ENCODE results near the gene RGS6. TPM values are rescaled to one million over a fixed set of nuclear protein-coding genes. Genes with fewer than 3 reads are reported as not detected.

Gene RGS6
- polyA plus RNA-seq, 1 donor: 7.6 TPM

DNA sequence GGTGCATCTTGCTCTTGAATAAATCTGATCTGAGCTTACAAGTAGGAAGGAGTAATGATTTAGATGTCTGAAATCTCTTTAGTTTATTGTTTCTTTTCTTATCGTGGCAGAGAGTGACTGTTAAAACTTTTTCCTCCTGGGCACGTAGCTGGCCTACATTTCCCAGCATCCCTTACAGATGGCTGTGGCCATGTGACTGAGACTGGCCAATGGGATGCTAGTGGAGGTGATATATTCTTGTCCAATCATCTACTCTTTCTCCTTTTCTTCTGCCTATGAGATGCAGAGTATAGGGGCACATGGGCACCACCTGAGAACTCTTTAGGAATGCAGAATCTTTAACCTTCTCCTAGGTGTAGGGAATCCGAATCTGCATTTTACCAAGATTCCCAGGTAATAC is 237.3 kb downstream of the RGS6 start:
- DNase-seq: no peak

DNA sequence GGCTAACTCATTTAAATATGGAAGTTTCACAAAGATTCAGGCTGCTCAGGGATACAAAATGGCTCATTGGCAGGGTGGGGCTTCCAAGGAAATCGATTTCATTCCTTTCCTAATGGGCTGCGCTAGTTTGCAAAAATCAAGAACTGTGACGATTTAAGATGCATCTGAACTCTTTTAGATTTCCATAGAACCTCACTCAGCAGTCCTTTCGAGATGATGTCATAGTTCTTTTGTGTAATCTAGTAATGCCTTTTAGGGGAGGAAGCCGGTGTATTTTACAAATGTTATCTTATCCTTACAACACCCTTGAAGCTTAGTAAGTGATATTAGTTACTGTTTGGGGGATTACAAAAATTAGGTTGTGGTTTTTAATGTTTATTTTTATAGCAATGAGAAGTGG is 239.8 kb downstream of the RGS6 start:
- no peak for DNase-seq

DNA sequence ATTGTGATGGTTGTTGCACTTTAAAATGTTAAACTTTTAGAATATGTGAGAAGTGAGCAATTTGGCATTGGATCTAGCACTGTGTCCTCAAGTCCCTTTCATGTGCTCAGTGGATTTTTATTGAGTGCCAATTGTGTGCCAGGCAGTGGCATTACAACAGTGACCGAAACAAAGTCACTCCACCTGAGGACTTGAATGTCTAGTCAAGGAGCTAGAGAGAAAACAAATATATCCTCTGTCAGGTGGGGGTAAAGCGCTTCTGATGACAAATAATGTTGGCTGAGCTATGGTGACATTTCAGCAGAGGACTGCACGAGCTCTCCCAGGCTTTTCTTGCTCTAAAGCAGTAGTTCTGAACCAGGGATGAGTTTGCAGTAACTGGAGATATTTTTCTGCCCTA is 240.4 kb downstream of the RGS6 start:
- no peak for DNase-seq

DNA sequence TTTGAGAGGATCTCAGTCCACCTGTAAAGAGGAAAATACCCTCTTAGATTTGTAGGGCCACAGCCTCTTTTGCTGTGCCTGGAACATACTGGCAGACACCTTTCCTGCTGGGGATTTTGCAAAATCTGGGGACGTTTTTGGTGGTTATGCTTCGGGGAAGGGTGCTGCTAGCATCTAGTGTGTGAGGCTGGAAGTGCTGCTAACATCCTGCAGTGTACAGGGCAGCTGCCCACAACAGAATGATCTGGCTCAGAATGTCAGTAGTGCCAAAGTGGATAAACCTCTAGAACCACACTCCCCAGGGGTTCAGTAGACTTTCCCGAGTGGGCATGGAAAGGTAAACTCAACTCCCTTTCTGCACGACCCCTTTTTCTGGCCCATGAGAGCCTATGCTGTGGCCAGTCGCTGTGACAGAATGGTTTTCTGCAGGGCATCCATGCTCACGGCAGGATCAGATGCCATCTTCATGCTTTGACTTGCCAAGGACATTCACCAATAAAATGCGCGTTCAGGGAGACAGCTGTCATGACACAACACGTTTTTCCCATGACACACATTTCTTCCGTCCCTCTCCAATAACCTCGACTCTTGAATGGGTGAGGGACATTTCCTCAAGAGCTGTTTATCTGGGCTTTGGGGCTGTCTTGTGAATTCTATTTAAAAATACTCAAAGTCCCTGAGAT is 240.9 kb downstream of the RGS6 start:
- DNase-seq: no peak

- DNase-seq: no peak
Observed at GRCh38 chr14:72177251-72177650, 245.0 kb downstream of the RGS6 start.

DNA sequence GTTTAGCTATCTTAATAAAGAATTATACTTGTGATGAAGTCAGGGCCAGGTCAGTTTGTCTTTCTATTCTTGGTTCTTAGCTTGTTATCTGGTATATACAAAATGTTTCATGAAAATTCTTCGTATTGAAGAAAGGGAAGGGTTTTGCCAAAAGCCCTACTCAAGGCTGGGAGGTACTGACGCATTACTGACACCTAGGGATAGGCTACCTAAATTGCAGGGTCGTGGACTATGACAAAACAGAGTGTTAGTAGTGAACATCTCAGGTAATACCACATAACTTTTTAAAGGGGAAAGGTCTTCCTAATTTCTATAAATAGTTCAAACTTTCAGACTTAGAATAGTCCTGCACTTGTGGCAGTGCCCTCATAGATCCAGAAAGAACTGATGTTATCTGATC is 246.3 kb downstream of the RGS6 start:
- DNase-seq: no peak

DNA sequence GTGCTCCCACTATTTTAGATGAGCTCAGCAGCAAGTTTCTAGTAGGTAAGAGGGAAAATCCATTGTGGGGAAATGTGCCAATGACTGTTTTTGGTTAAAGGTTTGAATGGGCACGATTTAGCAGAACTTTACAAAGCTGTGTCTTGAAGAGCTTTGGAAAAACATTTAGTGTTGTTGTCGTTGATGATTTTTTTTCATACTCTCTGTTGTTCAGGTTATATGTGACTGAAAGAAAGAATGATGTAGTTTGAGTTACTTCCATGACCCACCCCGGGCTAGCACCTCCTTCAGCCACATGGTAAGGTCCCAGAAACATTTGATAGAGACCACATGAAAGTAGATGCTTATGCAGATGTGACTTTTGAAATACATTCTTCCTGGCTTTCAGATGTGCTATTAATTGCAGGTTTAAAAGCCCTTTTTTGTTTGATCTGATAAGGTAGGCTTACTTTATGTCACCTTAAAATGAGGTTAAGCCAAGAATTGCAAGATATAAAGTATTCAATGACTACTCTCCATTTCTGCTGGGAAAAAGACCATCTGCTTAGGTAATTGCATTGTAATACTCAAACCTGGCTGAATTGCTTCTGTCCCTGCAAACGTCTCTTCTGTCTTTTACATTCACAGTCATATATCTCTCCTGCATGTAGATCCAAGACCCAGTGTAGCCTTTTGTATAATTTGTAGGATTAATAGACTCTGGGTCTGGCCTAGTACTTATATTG is 250.6 kb downstream of the RGS6 start:
- peak; percentile 47 for DNase-seq

GRCh38 chr14:72183631-72184030 is 251.4 kb downstream of the RGS6 start:
- DNase-seq: no peak

DNA sequence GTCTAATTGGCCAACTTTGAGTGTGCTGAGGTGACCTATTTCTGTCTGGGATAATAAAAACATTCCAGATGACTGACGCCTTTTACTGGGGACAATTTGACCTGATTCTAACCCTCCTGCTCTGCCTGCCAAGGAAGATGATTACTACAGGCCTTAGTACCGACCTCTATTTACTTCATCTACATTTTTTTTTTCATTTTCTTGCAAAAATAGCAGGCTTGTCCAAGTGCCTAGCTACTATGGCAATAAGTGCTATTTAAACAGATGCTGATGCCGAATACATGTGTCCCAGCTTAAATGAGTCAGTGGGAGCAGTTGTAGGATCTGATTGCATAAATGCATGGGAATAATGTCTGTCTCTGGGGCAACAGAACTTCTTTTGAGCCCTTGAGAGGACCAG is 254.3 kb downstream of the RGS6 start:
- DNase-seq: peak; percentile 40

DNA sequence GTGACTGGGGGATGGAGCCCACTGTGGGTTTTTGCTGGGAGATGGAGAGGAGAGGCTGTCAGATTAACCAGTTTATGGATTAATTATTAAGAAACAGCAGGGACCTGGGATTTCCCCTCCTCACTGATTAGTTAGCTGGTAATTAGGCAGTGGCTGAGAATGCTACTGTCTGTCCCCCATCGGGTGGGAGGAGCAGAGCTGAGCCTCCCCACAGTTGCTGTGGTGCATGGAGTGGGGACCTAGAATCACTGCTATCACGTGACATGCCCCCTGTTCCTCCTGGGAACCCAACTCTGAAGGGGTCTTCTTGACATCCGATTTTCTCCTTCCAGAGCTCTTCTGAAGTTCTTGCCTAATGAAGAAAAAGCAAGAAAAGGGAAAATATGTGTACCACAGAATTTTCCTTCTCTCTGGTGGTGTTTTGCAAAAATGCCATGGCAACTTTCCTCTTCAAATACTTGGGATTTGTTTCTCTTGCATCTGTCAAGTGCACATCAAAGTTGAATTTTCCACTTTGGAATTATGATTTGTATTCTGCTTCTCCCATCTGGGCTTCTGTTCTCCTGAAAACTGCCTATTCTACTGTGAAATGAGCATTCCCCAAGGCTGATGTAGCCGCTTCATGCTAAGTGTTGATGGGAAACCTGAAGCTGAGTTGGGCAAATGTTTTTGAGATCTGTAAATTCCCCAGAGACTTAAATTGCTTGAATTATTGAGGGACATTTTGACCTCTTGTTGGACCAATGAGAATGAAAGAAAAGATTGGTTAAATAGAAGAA is 264.2 kb downstream of the RGS6 start:
- DNase-seq: peak; percentile 30

GRCh38 chr14:72201645-72202044 is 269.4 kb downstream of the RGS6 start:
- no peak for DNase-seq

DNA sequence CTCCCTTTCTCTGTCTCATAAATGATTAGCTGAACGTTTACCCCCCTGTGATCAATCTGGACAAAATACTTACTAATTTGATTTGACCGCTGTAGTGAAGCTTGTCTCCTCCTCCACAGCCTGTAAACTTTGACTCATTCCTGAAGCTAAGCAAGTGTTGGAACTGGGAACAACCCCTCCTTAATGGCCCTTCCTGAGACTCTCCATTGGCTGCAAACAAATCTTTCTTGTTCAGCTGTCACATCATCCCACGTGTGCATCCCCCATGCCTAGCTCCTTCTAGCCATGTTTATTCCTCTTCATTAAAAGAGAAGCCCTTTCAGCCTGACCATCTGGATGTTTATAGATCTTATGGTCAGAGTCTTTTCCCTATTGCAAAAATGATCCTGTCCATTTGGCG is 281.2 kb downstream of the RGS6 start:
- DNase-seq: no peak

DNA sequence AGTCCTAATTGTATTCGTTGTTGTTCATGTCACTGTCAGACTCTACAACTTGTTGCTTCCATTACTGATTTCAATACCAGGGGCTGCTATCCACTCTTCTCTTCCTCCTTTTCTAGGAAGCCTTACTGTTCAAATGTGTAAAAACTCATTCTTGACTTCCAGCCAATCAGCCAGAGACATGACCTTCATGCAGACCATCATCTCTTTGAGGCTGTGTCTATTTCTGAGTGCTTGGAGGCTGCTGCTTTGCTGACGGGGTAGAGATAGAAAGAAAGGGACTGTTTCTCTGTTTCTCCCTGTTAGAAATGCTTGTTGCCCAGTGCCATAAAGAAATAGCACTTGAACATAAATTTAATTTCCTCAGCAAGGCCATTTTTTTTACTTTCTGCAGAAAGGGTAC is 282.9 kb downstream of the RGS6 start:
- DNase-seq: no peak

DNA sequence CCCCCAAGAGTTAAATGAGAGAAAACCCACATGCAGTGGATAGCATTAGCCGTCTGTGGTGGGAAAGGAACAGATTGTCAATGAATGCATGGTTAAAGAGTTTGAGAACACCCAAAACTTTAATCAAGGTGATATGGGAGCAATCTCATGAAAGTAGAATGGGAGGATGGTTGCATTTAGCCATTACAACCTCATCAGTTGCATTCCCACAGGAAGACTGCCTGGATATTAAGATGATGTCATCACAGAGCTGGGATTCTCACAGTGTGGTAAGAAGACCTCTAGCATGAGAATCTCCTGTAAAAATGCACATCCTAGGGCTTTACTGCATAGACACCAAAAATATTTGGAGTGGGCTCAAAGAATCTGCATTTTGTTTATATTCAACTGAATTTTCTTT is 284.9 kb downstream of the RGS6 start:
- no peak for DNase-seq

DNA sequence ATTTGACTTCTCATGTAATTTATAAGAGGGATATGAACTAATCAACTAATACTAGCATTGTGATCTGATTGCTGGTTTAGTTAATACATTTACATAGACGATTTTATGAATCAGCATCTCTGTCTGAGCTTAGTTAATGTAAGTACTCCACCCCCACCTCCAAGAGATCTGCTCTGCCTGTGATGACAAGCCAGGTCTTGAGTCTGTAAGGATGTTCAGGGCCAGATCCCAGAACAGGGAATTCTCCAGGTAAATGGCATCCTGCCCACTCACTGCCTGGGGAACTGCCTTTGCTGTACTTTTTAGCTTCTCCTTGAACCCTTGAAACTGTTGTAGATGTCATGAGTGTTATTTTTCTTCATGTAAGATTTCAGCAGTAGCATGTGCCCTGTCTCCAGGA is 289.8 kb downstream of the RGS6 start:
- no peak for DNase-seq

DNA sequence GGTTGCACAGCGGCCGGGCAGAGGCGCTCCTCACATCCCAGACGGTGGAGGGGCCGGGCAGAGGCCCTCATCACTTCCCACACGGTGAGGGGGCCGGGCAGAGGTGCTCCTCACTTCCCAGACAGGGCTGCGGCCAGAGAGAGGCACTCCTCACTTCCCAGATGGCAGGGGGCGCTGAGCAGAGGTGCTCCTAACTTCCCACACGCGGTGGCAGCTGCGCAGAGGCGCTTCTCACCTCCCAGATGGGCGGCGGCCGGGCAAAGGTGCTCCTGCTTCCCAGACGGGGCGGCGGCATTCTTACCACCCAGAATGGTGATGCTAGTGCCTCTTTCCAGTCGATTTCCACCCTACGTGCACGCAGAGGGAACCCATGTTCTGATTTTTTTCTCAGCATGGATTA is 304.4 kb downstream of the RGS6 start:
- DNase-seq: no peak

DNA sequence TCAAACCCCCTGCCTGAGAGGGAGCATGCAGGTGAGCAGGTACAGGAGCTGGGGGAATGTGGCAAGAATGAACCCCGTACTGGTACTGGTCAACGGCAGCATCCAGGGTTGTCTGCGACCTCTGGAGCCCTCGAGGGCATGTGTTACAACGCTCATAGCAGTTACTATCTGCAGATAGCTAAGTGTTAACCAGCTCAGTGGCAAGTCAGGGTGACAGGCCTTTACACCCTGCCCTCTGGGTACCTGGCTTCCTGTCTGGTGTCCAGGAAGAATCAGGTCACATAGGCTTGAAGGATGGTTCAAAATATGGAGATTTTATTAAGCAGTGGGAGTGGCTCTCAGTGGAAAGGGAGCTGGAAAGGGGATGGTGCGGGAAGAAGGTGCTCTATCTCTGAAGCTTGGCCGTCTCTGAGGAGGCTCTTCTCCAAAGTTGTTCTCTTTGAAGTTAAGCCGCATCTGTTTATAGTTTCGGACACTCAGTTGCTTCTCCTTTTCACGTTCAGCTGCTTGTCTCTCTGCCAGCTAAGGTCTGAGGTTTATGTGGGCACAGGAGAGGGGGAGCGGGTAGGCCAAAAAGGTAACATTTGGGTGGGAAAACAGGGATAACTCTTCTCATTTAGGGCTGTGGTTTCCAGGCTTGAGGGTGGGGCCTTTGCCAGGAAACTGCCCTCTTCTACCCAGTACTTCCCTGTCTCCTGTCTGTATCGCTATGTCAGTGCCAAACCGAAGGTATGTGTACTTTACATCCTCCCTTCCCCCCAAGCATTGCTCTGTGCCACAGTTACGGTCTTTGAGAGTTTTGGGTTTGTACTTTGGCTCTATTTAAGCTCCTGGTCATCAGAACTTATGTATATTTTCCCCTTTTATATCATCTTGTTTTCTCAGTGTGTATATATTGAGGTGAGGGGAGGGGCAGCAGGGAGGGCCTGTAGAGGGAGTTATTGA is 305.8 kb downstream of the RGS6 start:
- no peak for DNase-seq

- no peak for DNase-seq
Observed at GRCh38 chr14:72243309-72244293, 311.4 kb downstream of the RGS6 start.

- no peak for DNase-seq
Observed at GRCh38 chr14:72247896-72248465, 315.8 kb downstream of the RGS6 start.

DNA sequence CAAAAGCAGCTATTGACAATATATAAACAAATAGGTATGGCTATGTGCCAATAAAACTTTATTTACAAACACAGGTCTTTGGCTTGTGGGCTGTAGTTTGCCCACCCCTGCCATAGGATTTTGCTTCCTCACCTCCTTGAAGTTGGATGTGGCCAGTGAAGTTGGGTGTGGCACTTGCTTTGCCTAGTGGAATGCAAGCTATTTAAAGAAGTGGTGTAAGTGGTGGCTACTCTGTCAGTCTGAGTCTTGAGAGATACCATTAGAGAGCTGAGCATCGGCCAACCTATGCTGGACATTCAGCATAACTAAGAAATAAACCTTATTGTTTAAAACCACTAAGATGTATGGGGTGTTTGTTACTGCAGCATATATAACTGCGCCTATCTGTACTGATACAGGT is 321.3 kb downstream of the RGS6 start:
- no peak for DNase-seq

Measured in hindlimb muscle (tissue), 1 donor.